ENCODE results near the gene CEBPA. TPM values are rescaled to one million over a fixed set of nuclear protein-coding genes. Genes with fewer than 3 reads are reported as not detected.

CEBPA gene
- total RNA-seq, 4 donors from 2014 or later, result 36.3 to 160 (median 89.2) TPM

- no peaks in the 10 kb centered on the region for H3K27me3 ChIP-seq
- no peak overlapping the region for H3K4me3 ChIP-seq
- no peak overlapping the region for H3K27ac ChIP-seq
- H3K4me1 ChIP-seq, result no peaks in the 10 kb centered on the region
- TF ChIP-seq CTCF (IDR thresholded peaks at IDR 0.05) (no peak), POLR2A (IDR thresholded peaks at IDR 0.05) (no peak)
- no peak for DNase-seq
- no peaks in the 10 kb centered on the region for H3K9me3 ChIP-seq
- no peaks in the 10 kb centered on the region for H3K36me3 ChIP-seq
Measured at GRCh38 chr19:33333151-33333550, 30.8 kb upstream of the CEBPA start.

- no peak for TF ChIP-seq POLR2A (IDR thresholded peaks at IDR 0.05)
- no peak for TF ChIP-seq CTCF (IDR thresholded peaks at IDR 0.05)
- DNase-seq, result no peak
- H3K27me3 ChIP-seq, result no peaks in the 10 kb centered on the region
- no peaks in the 10 kb centered on the region for H3K4me1 ChIP-seq
- H3K27ac ChIP-seq, result no peak overlapping the region
- H3K4me3 ChIP-seq, result no peak overlapping the region
- no peaks in the 10 kb centered on the region for H3K9me3 ChIP-seq
- no peaks in the 10 kb centered on the region for H3K36me3 ChIP-seq
Measured at GRCh38 chr19:33332248-33332647, 29.9 kb upstream of the CEBPA start.

- no peaks in the 10 kb centered on the region for H3K36me3 ChIP-seq
- no peaks in the 10 kb centered on the region for H3K4me1 ChIP-seq
- no peak for TF ChIP-seq CTCF (IDR thresholded peaks at IDR 0.05)
- TF ChIP-seq POLR2A (IDR thresholded peaks at IDR 0.05), result no peak
- H3K4me3 ChIP-seq, result no peak overlapping the region
- peaks cover 0 to 3% (median 0%) of the 10 kb centered on the region in 4 donors for H3K9me3 ChIP-seq
- no peak for DNase-seq
- H3K27ac ChIP-seq, result no peak overlapping the region
- no peaks in the 10 kb centered on the region for H3K27me3 ChIP-seq
Measured at GRCh38 chr19:33329736-33330135, 27.4 kb upstream of the CEBPA start.

GRCh38 chr19:33329060-33329459, 26.7 kb upstream of the CEBPA start:
- no peak overlapping the region for H3K27ac ChIP-seq
- no peak overlapping the region for H3K4me3 ChIP-seq
- H3K4me1 ChIP-seq, result no peaks in the 10 kb centered on the region
- no peaks in the 10 kb centered on the region for H3K27me3 ChIP-seq
- no peak for DNase-seq
- peaks cover 0 to 3% (median 0%) of the 10 kb centered on the region in 4 donors for H3K9me3 ChIP-seq
- no peaks in the 10 kb centered on the region for H3K36me3 ChIP-seq
- TF ChIP-seq POLR2A (IDR thresholded peaks at IDR 0.05), result no peak
- TF ChIP-seq CTCF (IDR thresholded peaks at IDR 0.05), result no peak

- Histone ChIP-seq H3K27me3 (no peaks in the 10 kb centered on the region), H3K4me3 (no peak overlapping the region), H3K36me3 (no peaks in the 10 kb centered on the region), H3K27ac (no peak overlapping the region), H3K4me1 (no peaks in the 10 kb centered on the region), H3K9me3 (peaks cover 0 to 3% (median 0%) of the 10 kb centered on the region in 4 donors)
- DNase-seq, result no peak
- TF ChIP-seq CTCF (IDR thresholded peaks at IDR 0.05) (no peak), POLR2A (IDR thresholded peaks at IDR 0.05) (no peak)
Measured at GRCh38 chr19:33325920-33326319, 23.6 kb upstream of the CEBPA start.

- no peak for TF ChIP-seq POLR2A (IDR thresholded peaks at IDR 0.05)
- TF ChIP-seq CTCF (IDR thresholded peaks at IDR 0.05), result no peak
- DNase-seq, result no peak
- Histone ChIP-seq H3K9me3 (peaks cover 0 to 3% (median 0%) of the 10 kb centered on the region in 4 donors), H3K4me1 (no peaks in the 10 kb centered on the region), H3K4me3 (no peak overlapping the region), H3K27ac (no peak overlapping the region), H3K36me3 (no peaks in the 10 kb centered on the region), H3K27me3 (no peaks in the 10 kb centered on the region)
Measured at GRCh38 chr19:33324628-33325027, 22.3 kb upstream of the CEBPA start.
